HEK293 (cell line): ENCODE results near the gene KLK15.

Experiments
- CTCF ChIA-PET: fragments of 350-600 bp; formaldehyde crosslinking; extraction: SDS; loops from one replicate; lab custom pipeline; 2021; ENCODE audit warnings: antibody characterized with exemption; lab: Yijun Ruan, JAX
- POLR2A ChIA-PET: fragments of 300-600 bp; formaldehyde crosslinking; extraction: SDS; loops from one replicate; lab custom pipeline; 2020; ENCODE audit warnings: antibody characterized with exemption, inconsistent platforms; lab: Yijun Ruan, JAX
- H3K27ac ChIP-seq: fragments of 200-500 bp; sonication (Bioruptor generic); 2 replicates; pipeline ENCODE4 v1.5.1; 2014; ENCODE audit warnings: low read depth, low read length, control low read depth, inconsistent platforms; ENCODE audit errors: extremely low read depth
- H3K36me3 ChIP-seq, 2 experiments: fragments of 200-500 bp in 1 of 2; sonication (Bioruptor generic) in 1 of 2; 1 replicate in 1 of 2; 2 replicates in 1 of 2; pipeline ENCODE4 v1.5.1; 2014 to 2017; ENCODE audit warnings: inconsistent platforms in 2 of 2, low read length in 2 of 2; ENCODE audit not compliant: control insufficient read depth in 2 of 2, insufficient read depth in 1 of 2
- H3K4me1 ChIP-seq: fragments of 200-500 bp; sonication (Bioruptor generic); 2 replicates; pipeline ENCODE4 v1.5.1; 2014; ENCODE audit warnings: mild to moderate bottlenecking, low read length, inconsistent platforms; ENCODE audit not compliant: control insufficient read depth, insufficient read depth
- H3K4me3 ChIP-seq: 2 replicates; pipeline ENCODE4 v1.5.1; 2011; ENCODE audit warnings: low read depth, mild to moderate bottlenecking, control low read depth, low read length, moderate library complexity
- H3K9me3 ChIP-seq: fragments of 200-500 bp; sonication (Bioruptor generic); 2 replicates; pipeline ENCODE4 v1.5.1; 2014; ENCODE audit warnings: low read depth, low read length, inconsistent platforms; ENCODE audit not compliant: control insufficient read depth, insufficient read depth
- EGR2 ChIP-seq: fragments of 450-650 bp; formaldehyde crosslinking; IDR thresholded peaks from 2 replicates; pipeline ENCODE4 v1.5.1; 2016; ENCODE audit warnings: low read depth, missing biosample characterization, missing genetic modification characterization
- GLI2 ChIP-seq: fragments of 450-650 bp; formaldehyde crosslinking; IDR thresholded peaks from 2 replicates; pipeline ENCODE4; 2017; ENCODE audit warnings: missing biosample characterization, missing genetic modification characterization, low read depth, borderline replicate concordance
- GLIS1 ChIP-seq: fragments of 450-650 bp; formaldehyde crosslinking; IDR thresholded peaks from 2 replicates; pipeline ENCODE4 v1.5.1; 2016; ENCODE audit warnings: missing biosample characterization, missing genetic modification characterization
- HOXC10 ChIP-seq: sonication (generic); formaldehyde crosslinking; IDR thresholded peaks from 2 replicates; pipeline ENCODE4 v1.8.1; 2023; ENCODE audit warnings: mild to moderate bottlenecking, missing genetic modification reagents
- PATZ1 ChIP-seq: fragments of 450-650 bp; formaldehyde crosslinking; IDR thresholded peaks from 2 replicates; pipeline ENCODE4 v1.5.1; 2016; ENCODE audit warnings: missing biosample characterization, missing genetic modification characterization
- SETDB1 ChIP-seq: IDR thresholded peaks from one replicate; pipeline ENCODE4 v1.6.1; 2017; ENCODE audit warnings: mild to moderate bottlenecking, low read length, moderate library complexity, mixed read lengths; ENCODE audit not compliant: insufficient read length
- ZBTB7A ChIP-seq: fragments of 450-650 bp; formaldehyde crosslinking; IDR thresholded peaks from 2 replicates; pipeline ENCODE4 v1.5.1; 2016; ENCODE audit warnings: low read depth, missing biosample characterization, missing genetic modification characterization
- ZFHX2 ChIP-seq: fragments of 450-650 bp; formaldehyde crosslinking; conservative IDR thresholded peaks from 2 replicates; pipeline ENCODE4 v1.5.1; 2016; ENCODE audit warnings: missing biosample characterization, missing genetic modification characterization
- ZNF10 ChIP-seq: fragments of 450-650 bp; formaldehyde crosslinking; IDR thresholded peaks from 2 replicates; pipeline ENCODE4 v1.5.1; 2017; ENCODE audit warnings: missing biosample characterization, missing genetic modification characterization
- ZNF121 ChIP-seq: fragments of 450-650 bp; formaldehyde crosslinking; IDR thresholded peaks from 2 replicates; pipeline ENCODE4 v1.5.1; 2016; ENCODE audit warnings: missing biosample characterization, missing genetic modification characterization
- ZNF202 ChIP-seq: fragments of 450-650 bp; formaldehyde crosslinking; IDR thresholded peaks from 2 replicates; pipeline ENCODE4 v1.5.1; 2016; ENCODE audit warnings: missing biosample characterization, missing genetic modification characterization, borderline replicate concordance
- ZNF24 ChIP-seq: fragments of 450-650 bp; formaldehyde crosslinking; IDR thresholded peaks from 2 replicates; pipeline ENCODE4 v1.5.1; 2016; ENCODE audit warnings: missing biosample characterization, missing genetic modification characterization
- ZNF280C ChIP-seq: fragments of 450-650 bp; formaldehyde crosslinking; IDR thresholded peaks from 2 replicates; pipeline ENCODE4 v1.5.1; 2016; ENCODE audit warnings: missing biosample characterization, missing genetic modification characterization
- ZNF426 ChIP-seq: fragments of 450-650 bp; formaldehyde crosslinking; IDR thresholded peaks from 2 replicates; pipeline ENCODE4 v1.5.1; 2017; ENCODE audit warnings: missing biosample characterization, missing genetic modification characterization, mild to moderate bottlenecking, inconsistent platforms, moderate library complexity
- ZNF623 ChIP-seq: fragments of 450-650 bp; formaldehyde crosslinking; IDR thresholded peaks from 2 replicates; pipeline ENCODE4 v1.5.1; 2016; ENCODE audit warnings: missing biosample characterization, missing genetic modification characterization
- ZNF626 ChIP-seq: fragments of 450-650 bp; sonication (Bioruptor Pico); formaldehyde crosslinking; IDR thresholded peaks from 2 replicates; pipeline ENCODE4 v1.5.1; 2018; ENCODE audit warnings: missing biosample characterization, missing genetic modification characterization, inconsistent platforms
- ZSCAN23 ChIP-seq: fragments of 450-650 bp; formaldehyde crosslinking; IDR thresholded peaks from 2 replicates; pipeline ENCODE4 v1.5.1; 2016; ENCODE audit warnings: missing biosample characterization, missing genetic modification characterization

The KLK15 gene

DNA sequence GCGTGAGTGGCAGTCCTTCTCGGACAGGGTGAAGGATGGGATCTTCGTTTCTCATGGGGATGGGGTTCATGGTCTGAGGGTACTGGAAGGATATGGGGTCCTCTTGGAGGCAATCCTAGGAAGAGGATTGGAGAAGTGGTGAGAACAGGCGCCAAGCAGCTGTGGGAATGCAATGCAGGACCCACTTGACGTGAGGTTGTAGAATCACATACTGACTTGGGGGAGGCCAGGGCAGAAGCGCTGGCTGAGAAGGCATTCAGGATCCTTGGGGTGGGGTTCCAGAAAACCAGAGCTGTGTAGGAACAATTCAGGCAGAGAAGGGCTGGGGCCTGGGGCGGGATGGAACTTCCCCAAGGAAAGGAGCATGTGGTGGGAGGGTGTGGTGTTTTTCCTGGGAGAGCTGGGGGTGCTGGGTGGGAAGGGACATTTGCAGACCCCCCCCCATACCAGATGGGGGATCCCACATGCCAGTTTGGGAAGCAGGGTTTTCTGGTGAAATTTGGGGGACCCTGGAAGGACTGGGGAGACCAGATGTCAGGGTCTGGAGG, 10.6 kb downstream of the KLK15 start:
- no peaks in the 10 kb centered on the region for H3K4me1 ChIP-seq
- H3K36me3 ChIP-seq = no peaks in the 10 kb centered on the region
- POLR2A ChIA-PET = interaction anchor here (1.3 kb wide), 1 partner anchor 18 kb away, joined by 6 read pairs; no protein-coding TSS in a partner anchor
- H3K27ac ChIP-seq = no peak overlapping the region
- H3K9me3 ChIP-seq = no peaks in the 10 kb centered on the region
- H3K4me3 ChIP-seq = no peak overlapping the region
- CTCF ChIA-PET = interaction anchor here (1.8 kb wide), 1 partner anchor 100 kb away, joined by 4 read pairs; no protein-coding TSS in a partner anchor
- no peak for TF ChIP-seq EGR2 (tag by site-specific recombination)
- no peak for TF ChIP-seq ZNF626
- TF ChIP-seq ZSCAN23 = no peak
- TF ChIP-seq ZNF24 = no peak
- no peak for TF ChIP-seq SETDB1
- TF ChIP-seq ZFHX2 (tag by site-specific recombination) = no peak
- no peak for TF ChIP-seq ZNF10 (tag by site-specific recombination)
- no peak for TF ChIP-seq ZNF121 (tag by site-specific recombination)
- no peak for TF ChIP-seq GLI2
- no peak for TF ChIP-seq GLIS1
- TF ChIP-seq HOXC10 = no peak
- no peak for TF ChIP-seq ZNF202
- TF ChIP-seq ZNF280C (tag by site-specific recombination) = no peak
- no peak for TF ChIP-seq ZBTB7A (tag by site-specific recombination)

DNA sequence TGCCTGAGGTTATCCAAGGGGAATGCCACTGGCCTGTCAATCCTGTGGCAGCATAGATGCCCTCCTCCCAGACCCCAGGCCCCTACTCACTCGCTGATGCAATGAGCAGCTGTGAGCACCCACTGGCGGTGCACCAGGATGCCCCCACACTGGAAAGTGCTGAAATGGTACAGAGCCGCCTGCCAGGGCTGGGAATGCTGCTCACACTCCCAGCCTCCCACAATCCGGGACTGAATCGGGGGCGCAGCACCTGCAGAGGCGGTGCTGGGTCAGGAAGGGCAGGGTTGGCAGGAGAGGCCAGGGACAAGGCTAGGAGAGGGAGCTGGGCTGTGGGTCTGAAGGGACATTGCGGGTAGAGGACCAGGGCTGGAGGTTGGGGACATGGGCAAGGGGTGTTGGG, 11.8 kb downstream of the KLK15 start:
- Histone ChIP-seq H3K4me3 (no peak overlapping the region), H3K27ac (no peak overlapping the region), H3K4me1 (no peaks in the 10 kb centered on the region), H3K9me3 (no peaks in the 10 kb centered on the region), H3K36me3 (no peaks in the 10 kb centered on the region)
- TF ChIP-seq EGR2 (tag by site-specific recombination) (peak; percentile 73), ZNF426 (tag by site-specific recombination) (no peak), ZFHX2 (tag by site-specific recombination) (peak; percentile 79)
- POLR2A ChIA-PET = interaction anchor here (0.7 to 1.9 kb wide), 3 partner anchors 17 to 84 kb away, joined by 4 to 7 read pairs (median 5); no protein-coding TSS in a partner anchor
- CTCF ChIA-PET = interaction anchor here (1.8 kb wide), 1 partner anchor 101 kb away, joined by 4 read pairs; no protein-coding TSS in a partner anchor

GRCh38 chr19:50821248-50821612, 12.1 kb downstream of the KLK15 start:
- no peaks in the 10 kb centered on the region for H3K36me3 ChIP-seq
- ChIA-PET POLR2A (interaction anchor here (1.3 to 1.9 kb wide), 2 partner anchors 16 to 18 kb away, joined by 5 to 7 read pairs; no protein-coding TSS in a partner anchor), CTCF (interaction anchor here (1.8 kb wide), 1 partner anchor 101 kb away, joined by 4 read pairs; no protein-coding TSS in a partner anchor)
- TF ChIP-seq PATZ1 (tag by site-specific recombination) = peak; percentile 13; the same call in 1 of the 2 replicates
- no peak for TF ChIP-seq ZNF623
- H3K9me3 ChIP-seq = no peaks in the 10 kb centered on the region
- H3K4me3 ChIP-seq = no peak overlapping the region
- H3K4me1 ChIP-seq = no peaks in the 10 kb centered on the region
- H3K27ac ChIP-seq = no peak overlapping the region
